GM19240 (cell line): ENCODE results near the gene AURKAIP1.
A peak's percentile ranks its signal among the peaks of the same experiment; 100 is the strongest.
"Not testable (repeated sequence)": the region's sequence is repeated elsewhere in the genome, so short reads cannot be mapped to it uniquely, and the experiment has no call there.

Experiments used
- DNase-seq: peaks from one replicate; pipeline ENCODE4 v3.0.0; 2011; ENCODE audit warnings: low spot score; ENCODE audit not compliant: insufficient read length

The AURKAIP1 gene

GRCh38 chr1:1374929-1375662 lies at the start of gene AURKAIP1:
Gene AURKAIP1 (minus strand): TSS chr1:1375207. CDS start chr1:1374756, 451 bp downstream.
- peak; percentile 99 for DNase-seq

- DNase-seq: no peak
These were observed 49.7 kb upstream of the AURKAIP1 start for GRCh38 chr1:1424707-1425106.

- no peak for DNase-seq
These were observed 48.2 kb upstream of the AURKAIP1 start for GRCh38 chr1:1423245-1423597.

- DNase-seq: no peak
These were observed 47.6 kb upstream of the AURKAIP1 start for GRCh38 chr1:1422465-1423244.

GRCh38 chr1:1421907-1422464 lies 47.0 kb upstream of the AURKAIP1 start:
- DNase-seq: no peak

- no peak for DNase-seq
These were observed 46.3 kb upstream of the AURKAIP1 start, which contains the start of gene ANKRD65 for GRCh38 chr1:1421147-1421906. Gene ANKRD65 (minus strand): TSS chr1:1421276. CDS start chr1:1421005, 271 bp downstream.

- no peak for DNase-seq
These were observed 45.7 kb upstream of the AURKAIP1 start for GRCh38 chr1:1420654-1421141.

- no peak for DNase-seq
These were observed 45.0 kb upstream of the AURKAIP1 start for GRCh38 chr1:1419813-1420653.

GRCh38 chr1:1419363-1419812 lies 44.4 kb upstream of the AURKAIP1 start:
- no peak for DNase-seq

GRCh38 chr1:1418464-1419362 lies 43.7 kb upstream of the AURKAIP1 start:
- no peak for DNase-seq

- DNase-seq: not testable (repeated sequence)
These were observed 42.9 kb upstream of the AURKAIP1 start for GRCh38 chr1:1417825-1418463.

GRCh38 chr1:1417396-1417795 lies 42.4 kb upstream of the AURKAIP1 start:
- not testable (repeated sequence) for DNase-seq

- no peak for DNase-seq
These were observed 40.7 kb upstream of the AURKAIP1 start for GRCh38 chr1:1415751-1416150.

- not testable (repeated sequence) for DNase-seq
These were observed 37.4 kb upstream of the AURKAIP1 start for GRCh38 chr1:1412311-1412902.

- DNase-seq: no peak
These were observed 36.6 kb upstream of the AURKAIP1 start for GRCh38 chr1:1411626-1412025.

- DNase-seq: not testable (repeated sequence)
These were observed 35.2 kb upstream of the AURKAIP1 start for GRCh38 chr1:1410238-1410637.

GRCh38 chr1:1407636-1408318 lies 32.8 kb upstream of the AURKAIP1 start:
- DNase-seq: no peak
